ENCODE data around the gene RELL1.

The RELL1 gene

DNA sequence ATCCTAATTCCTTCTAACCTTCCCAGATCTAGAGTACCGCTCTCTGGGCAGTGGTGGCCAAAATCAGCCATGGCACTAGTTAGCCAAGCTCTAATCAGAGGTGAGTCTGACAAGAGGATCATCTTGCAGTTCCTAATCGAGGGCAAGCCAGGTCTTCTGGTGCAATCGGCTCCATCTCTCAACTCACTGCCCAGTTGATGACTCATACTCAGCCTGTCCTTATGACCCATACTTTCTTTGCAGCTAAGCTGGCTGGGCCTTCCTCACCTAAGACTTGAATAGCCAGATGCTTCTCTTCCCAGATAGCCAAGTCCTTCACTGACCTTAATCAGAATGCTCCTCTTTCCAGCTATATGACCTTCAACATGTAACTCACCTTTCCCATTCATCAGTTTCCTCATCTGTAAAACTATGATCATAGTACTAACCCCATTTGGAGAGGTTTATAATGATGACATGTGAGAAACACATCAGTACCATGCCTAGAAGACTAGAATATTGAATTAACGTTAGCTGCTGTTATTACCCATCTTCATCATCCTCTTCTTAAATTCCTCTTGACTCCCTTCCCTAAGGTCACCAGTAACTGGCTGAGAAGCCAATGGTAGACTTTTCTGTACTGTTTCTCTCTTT, 57.1 kb downstream of the RELL1 start:
- DNase-seq, result peak; percentile 11 to 32
- TF ChIP-seq POLR2A (IDR thresholded peaks at IDR 0.05; ENCODE audit: low read length) (no peak), GATA1 (IDR thresholded peaks at IDR 0.05; ENCODE audit: low read depth, low read length) (no peak)

DNA sequence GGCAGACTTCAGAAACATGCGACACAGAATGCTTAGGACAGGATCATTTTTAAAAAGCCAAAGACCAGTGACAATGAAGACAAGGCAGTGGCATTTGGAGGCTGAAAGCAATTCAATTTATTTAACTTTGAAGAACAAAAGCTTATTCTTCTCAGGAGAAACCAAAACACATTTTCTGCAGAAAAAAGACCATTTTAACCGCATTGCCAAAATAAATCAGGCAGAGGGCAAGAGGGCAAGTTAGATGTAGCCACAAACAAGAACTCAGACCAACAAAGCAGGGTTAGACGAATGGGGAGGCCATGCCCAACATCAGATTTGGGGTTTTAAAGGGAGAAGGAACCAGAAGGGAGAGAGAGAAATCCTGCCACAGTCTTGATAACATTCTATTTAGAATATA, 58.9 kb downstream of the RELL1 start:
- TF ChIP-seq GATA1 (IDR thresholded peaks at IDR 0.05; ENCODE audit: low read depth, low read length), result no peak
- no peak for TF ChIP-seq POLR2A (IDR thresholded peaks at IDR 0.05; ENCODE audit: low read length)
- no peak for DNase-seq

DNA sequence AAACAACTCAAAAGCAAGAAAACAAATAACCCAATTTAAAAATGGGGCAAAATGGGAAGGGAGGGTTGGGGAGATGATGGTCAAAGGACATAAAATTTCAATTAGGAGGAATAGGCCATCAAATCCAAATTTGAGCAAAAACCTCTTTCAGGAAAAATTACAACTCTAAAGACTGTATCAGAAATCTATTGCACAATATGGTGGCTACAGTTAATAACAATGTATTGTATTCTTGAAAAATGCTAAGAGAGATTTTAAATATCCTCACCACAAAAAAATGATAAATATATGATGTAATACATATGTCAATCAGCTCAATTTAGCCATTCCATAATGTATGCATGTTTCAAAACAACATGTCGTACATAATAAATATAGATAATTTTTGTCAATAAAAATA, 60.7 kb downstream of the RELL1 start:
- DNase-seq, result no peak
- no peak for TF ChIP-seq POLR2A (IDR thresholded peaks at IDR 0.05; ENCODE audit: low read length)
- TF ChIP-seq GATA1 (IDR thresholded peaks at IDR 0.05; ENCODE audit: low read depth, low read length), result no peak

DNA sequence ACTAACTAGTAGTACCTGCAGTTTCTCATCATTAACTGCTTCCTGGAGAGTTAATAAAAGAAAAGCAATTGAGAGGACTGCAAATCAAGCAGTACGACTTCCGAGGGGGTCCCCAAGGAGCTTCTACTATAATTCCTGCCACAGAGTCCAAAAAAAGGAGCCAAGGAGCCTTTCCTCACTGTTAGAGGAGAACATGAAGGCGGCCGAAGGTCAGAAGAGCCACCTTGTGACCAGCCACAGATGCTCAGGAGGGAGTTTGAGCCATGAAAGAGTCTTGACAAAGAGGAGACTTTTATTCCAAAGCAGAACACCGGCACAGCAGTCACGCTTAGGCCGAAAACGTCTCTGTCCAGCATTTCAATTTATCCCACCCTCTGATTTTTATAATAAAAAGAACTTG, 62.2 kb downstream of the RELL1 start:
- DNase-seq, result no peak
- TF ChIP-seq POLR2A (IDR thresholded peaks at IDR 0.05; ENCODE audit: low read length) (no peak), GATA1 (IDR thresholded peaks at IDR 0.05; ENCODE audit: low read depth, low read length) (no peak)

DNA sequence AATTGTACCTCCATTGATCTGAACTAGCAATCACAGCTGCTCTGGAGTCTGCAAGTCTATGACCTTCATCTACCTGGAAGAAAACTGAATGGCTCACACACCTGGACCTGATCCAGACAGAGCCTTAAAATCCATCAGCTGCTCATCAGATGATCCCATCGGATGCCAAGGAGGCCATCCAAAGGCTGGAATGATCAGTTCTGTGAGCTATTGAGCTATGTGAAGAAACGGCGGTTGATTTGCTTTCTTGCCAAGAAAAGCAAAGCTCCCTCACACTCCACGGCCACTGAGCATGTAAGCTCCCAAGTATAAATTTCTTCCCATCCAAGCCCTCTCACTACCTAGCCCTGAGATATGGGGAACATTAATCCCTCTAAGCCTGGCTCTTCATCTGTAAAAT, 63.1 kb downstream of the RELL1 start:
- TF ChIP-seq POLR2A (IDR thresholded peaks at IDR 0.05; ENCODE audit: low read length), result no peak
- no peak for TF ChIP-seq GATA1 (IDR thresholded peaks at IDR 0.05; ENCODE audit: low read depth, low read length)

GRCh38 chr4:37620176-37620575, 66.0 kb downstream of the RELL1 start:
- TF ChIP-seq GATA1 (IDR thresholded peaks at IDR 0.05; ENCODE audit: low read depth, low read length) (no peak), POLR2A (IDR thresholded peaks at IDR 0.05; ENCODE audit: low read length) (no peak)
- DNase-seq, result no peak

More for the DNA sequence above, 63.1 kb downstream of the RELL1 start:
- no peak for DNase-seq

GRCh38 chr4:37615720-37616063, 70.5 kb downstream of the RELL1 start:
- TF ChIP-seq GATA1 (IDR thresholded peaks at IDR 0.05; ENCODE audit: low read depth, low read length) (no peak), POLR2A (IDR thresholded peaks at IDR 0.05; ENCODE audit: low read length) (no peak)
- DNase-seq, result no peak

DNA sequence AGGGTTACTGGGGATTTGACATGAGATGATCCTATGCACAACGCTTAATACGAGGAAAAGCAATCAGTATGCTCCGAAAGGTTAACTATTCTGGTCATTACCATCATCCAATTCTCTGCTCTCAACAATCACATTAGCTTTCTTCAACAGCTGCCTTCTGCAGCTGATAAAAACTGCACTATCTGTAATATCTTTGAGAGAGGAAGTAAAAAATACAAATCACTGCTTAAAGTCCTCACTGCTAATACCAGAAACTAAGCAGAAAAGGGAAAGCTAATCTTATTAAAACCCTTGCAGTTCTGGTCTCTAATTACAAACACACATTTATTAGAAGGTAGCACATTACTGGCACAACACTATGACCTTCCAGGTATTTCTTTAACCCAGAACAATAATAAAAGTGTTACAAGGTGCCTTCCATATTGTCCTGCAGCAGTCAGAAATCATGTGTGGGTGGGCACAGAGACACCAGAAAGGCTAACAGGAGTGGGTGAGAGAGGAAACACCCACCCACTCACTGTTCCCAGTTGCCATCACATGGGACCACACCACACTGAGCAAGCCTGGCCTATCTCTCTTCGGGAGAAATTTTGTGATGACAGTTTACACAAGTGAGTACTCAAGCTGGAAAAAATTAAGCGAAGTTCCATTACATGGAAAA, 71.0 kb downstream of the RELL1 start:
- DNase-seq, result no peak
- TF ChIP-seq POLR2A (IDR thresholded peaks at IDR 0.05; ENCODE audit: low read length) (no peak), GATA1 (IDR thresholded peaks at IDR 0.05; ENCODE audit: low read depth, low read length) (no peak)

DNA sequence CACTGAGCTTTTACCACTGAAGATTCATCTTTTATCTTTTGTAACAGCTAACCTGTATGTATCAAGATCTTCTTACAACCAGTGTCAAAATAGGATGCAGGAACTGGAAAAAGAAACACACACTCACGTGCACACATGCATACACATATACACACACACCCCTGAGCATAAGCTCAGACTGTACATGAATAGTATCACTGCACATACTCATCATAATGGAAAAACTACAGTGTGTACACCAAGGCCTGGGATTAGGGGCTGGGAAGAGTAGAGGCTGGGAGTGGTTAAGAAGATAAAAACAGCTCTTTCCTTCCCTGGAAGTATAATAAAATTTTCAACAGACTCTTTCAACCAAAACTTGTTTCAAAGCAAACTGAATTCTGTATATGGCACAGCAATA, 73.4 kb downstream of the RELL1 start:
- DNase-seq, result no peak
- TF ChIP-seq GATA1 (IDR thresholded peaks at IDR 0.05; ENCODE audit: low read depth, low read length) (no peak), POLR2A (IDR thresholded peaks at IDR 0.05; ENCODE audit: low read length) (no peak)

GRCh38 chr4:37609626-37610025, 76.5 kb downstream of the RELL1 start:
- TF ChIP-seq POLR2A (IDR thresholded peaks at IDR 0.05; ENCODE audit: low read length) (no peak), GATA1 (IDR thresholded peaks at IDR 0.05; ENCODE audit: low read depth, low read length) (no peak)
- DNase-seq, result no peak

- TF ChIP-seq POLR2A (IDR thresholded peaks at IDR 0.05; ENCODE audit: low read length) (no peak), GATA1 (IDR thresholded peaks at IDR 0.05; ENCODE audit: low read depth, low read length) (no peak)
- DNase-seq, result no peak
These were observed 79.2 kb downstream of the RELL1 start for GRCh38 chr4:37607018-37607417.

- no peak for TF ChIP-seq GATA1 (IDR thresholded peaks at IDR 0.05; ENCODE audit: low read depth, low read length)
- no peak for TF ChIP-seq POLR2A (IDR thresholded peaks at IDR 0.05; ENCODE audit: low read length)
- DNase-seq, result no peak
These were observed 80.2 kb downstream of the RELL1 start for GRCh38 chr4:37605843-37606565.

DNA sequence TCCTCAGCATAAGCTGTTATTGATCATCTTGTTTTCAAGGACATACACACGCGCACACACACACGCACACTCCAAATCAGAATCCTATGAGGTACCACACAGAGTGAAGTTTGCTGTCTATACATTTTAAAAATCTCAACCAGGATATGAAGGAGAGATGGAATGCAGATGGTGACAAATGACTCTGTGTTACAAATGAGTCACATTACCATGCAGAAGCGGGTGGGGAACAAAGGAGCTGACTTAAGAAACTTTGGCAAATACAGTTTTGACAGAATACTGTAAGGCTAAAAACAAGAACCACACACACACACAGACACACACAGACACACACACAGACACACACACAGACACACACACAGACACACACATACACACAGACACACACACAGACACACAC, 81.7 kb downstream of the RELL1 start:
- DNase-seq, result no peak
- no peak for TF ChIP-seq GATA1 (IDR thresholded peaks at IDR 0.05; ENCODE audit: low read depth, low read length)
- TF ChIP-seq POLR2A (IDR thresholded peaks at IDR 0.05; ENCODE audit: low read length), result no peak

DNA sequence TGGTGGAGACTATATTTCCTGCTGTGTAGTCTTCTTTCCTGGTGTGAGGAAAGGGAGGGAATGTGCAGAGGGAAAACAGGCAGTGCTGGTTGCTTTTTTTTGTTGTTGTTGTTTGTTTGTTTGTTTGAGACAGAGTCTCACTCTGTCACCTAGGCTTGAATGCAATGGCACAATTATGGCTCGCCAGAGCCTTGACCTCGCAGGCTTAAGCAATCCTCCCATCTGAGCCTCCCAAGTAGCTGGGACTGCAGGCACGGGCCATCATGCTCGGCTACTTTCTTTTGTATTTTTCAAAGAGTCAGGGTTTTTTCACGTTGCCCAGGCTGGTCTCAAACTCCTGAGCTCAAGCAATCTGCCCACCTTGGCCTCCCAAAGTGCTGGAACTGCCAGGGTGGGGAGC, 82.5 kb downstream of the RELL1 start:
- DNase-seq, result no peak

DNA sequence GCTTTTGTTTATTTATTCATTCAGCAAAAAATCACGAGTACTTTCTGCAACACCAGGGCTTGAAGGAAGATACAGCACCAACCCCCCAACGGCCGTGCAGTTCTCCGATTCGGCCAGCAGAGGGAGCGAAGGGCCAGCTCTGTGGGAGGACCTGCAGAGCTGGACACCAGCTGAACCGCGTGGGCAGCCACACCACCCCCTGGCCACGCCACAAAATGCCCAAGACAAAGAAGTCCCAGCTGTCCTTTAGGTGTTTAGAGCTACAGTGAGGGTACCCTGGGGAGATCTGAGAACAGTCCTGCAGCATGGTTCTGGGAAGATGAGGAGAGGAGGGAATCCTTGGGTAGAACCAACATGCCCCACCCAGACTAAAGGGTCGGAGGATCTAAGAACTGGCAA, 83.1 kb downstream of the RELL1 start:
- TF ChIP-seq GATA1 (IDR thresholded peaks at IDR 0.05; ENCODE audit: low read depth, low read length) (no peak), POLR2A (IDR thresholded peaks at IDR 0.05; ENCODE audit: low read length) (no peak)
- DNase-seq, result peak; percentile 55 to 75

More for the DNA sequence above, 82.5 kb downstream of the RELL1 start:
- TF ChIP-seq GATA1 (IDR thresholded peaks at IDR 0.05; ENCODE audit: low read depth, low read length), result no peak
- TF ChIP-seq POLR2A (IDR thresholded peaks at IDR 0.05; ENCODE audit: low read length), result no peak

Measured in erythroblast (primary cell).